Panc1 (cell line): ENCODE data around the gene LGSN. TPM values are rescaled to one million over a fixed set of nuclear protein-coding genes. Genes with fewer than 3 reads are reported as not detected.

ENCODE experiments used
- ATAC-seq: fragments of 200-7000 bp; cut with Tn5 transposase; 2 replicates; pipeline ENCODE4 v1.9.1; 2020; ENCODE audit warnings: mild to moderate bottlenecking, moderate library complexity
- BruUV-seq: library from RNA; stranded (reverse); fragments of 400-500 nt; replicated peaks from 2 replicates; lab custom pipeline; 2021; lab: Mats Ljungman, UMichigan
- CTCF ChIA-PET: fragments of 300-600 bp; sonication (Branson Sonifier 250); formaldehyde crosslinking; loops from one replicate; lab custom pipeline; 2022; ENCODE audit warnings: antibody characterized with exemption; lab: Charles Lee
- POLR2A ChIA-PET: fragments of 300-600 bp; sonication (Branson Sonifier 250); formaldehyde crosslinking; loops from one replicate; lab custom pipeline; 2022; ENCODE audit warnings: antibody characterized with exemption; lab: Charles Lee
- DNase-seq: peaks from one replicate; pipeline ENCODE4 v3.0.0-alpha.2; 2010; ENCODE audit warnings: low read depth, low spot score
- H3K27ac ChIP-seq: 2 replicates; pipeline ENCODE4 v1.5.1; 2011; ENCODE audit warnings: mild to moderate bottlenecking, low read length, inconsistent platforms
- H3K27me3 ChIP-seq: fragments of 200-500 bp; sonication (Bioruptor generic); 2 replicates; pipeline ENCODE4 v1.6.0; 2014; ENCODE audit warnings: low read length, inconsistent platforms; ENCODE audit not compliant: control insufficient read depth, insufficient read depth
- H3K36me3 ChIP-seq: fragments of 200-500 bp; sonication (Bioruptor generic); 2 replicates; pipeline ENCODE4 v1.5.1; 2014; ENCODE audit warnings: inconsistent platforms, mild to moderate bottlenecking, low read length, moderate library complexity; ENCODE audit not compliant: control insufficient read depth, insufficient read depth
- H3K4me1 ChIP-seq: 2 replicates; pipeline ENCODE4 v1.5.1; 2011; ENCODE audit warnings: inconsistent platforms, mild to moderate bottlenecking, low read length, moderate library complexity; ENCODE audit not compliant: control insufficient read depth, insufficient read depth
- H3K4me3 ChIP-seq, 2 experiments: 2 replicates each; pipeline ENCODE4 v1.5.1; 2011 to 2012; ENCODE audit warnings: low read depth in 2 of 2, low read length in 2 of 2, mild to moderate bottlenecking in 2 of 2, inconsistent platforms in 1 of 2, moderate library complexity in 1 of 2
- H3K9me3 ChIP-seq: fragments of 200-500 bp; sonication (Bioruptor generic); 2 replicates; pipeline ENCODE4 v1.5.1; 2014; ENCODE audit warnings: low read depth, mild to moderate bottlenecking, inconsistent platforms, low read length, moderate library complexity; ENCODE audit not compliant: control insufficient read depth, insufficient read depth
- CTCF ChIP-seq: fragments of 450-650 bp; IDR thresholded peaks from 2 replicates; pipeline ENCODE4 v1.5.1; 2017; ENCODE audit warnings: mild to moderate bottlenecking
- POLR2AphosphoS5 ChIP-seq: IDR thresholded peaks from 2 replicates; pipeline ENCODE4 v1.6.1; 2012; ENCODE audit warnings: mild to moderate bottlenecking, low read depth, low read length, moderate library complexity
- REST ChIP-seq, 2 experiments: IDR thresholded peaks; 2 replicates each; pipeline ENCODE4 v1.6.1; 2011 to 2012; ENCODE audit warnings: low read depth in 2 of 2, control low read depth in 1 of 2, low read length in 1 of 2, mild to moderate bottlenecking in 1 of 2, moderate library complexity in 1 of 2; ENCODE audit not compliant: insufficient read depth in 1 of 2
- SIN3A ChIP-seq: IDR thresholded peaks from 2 replicates; pipeline ENCODE4 v1.6.1; 2012; ENCODE audit warnings: low read depth, mild to moderate bottlenecking, low read length, moderate library complexity, borderline replicate concordance; ENCODE audit not compliant: insufficient read depth
- TCF7L2 ChIP-seq: IDR thresholded peaks from 2 replicates; pipeline ENCODE4 v1.6.1; 2011; ENCODE audit warnings: mild to moderate bottlenecking, low read depth, low read length, inconsistent platforms
- in situ Hi-C: cut with HindIII; loops from 2 replicates; pipeline ENCODE4 v1.10.0; 2016; ENCODE audit warnings: low sequenced_read_pairs, low pct_unique_long_range_greater_than_20kb
- intact Hi-C: fragments of 100-400 bp; cut with micrococcal nuclease; formaldehyde crosslinking; loops from one replicate; pipeline ENCODE4 v1.10.0; 2022; ENCODE audit not compliant: unreplicated experiment
- total RNA-seq: library from RNA; stranded (reverse); gene quantifications from one replicate; pipeline ENCODE4 v1.2.1, GENCODE V29; 2021; ENCODE audit not compliant: unreplicated experiment

Gene LGSN
- total RNA-seq, 1 experiment from 2014 or later, result not detected

- ATAC-seq, result no peak
- Histone ChIP-seq H3K36me3 (no peaks in the 10 kb centered on the region), H3K27me3 (no peaks in the 10 kb centered on the region), H3K4me1 (no peaks in the 10 kb centered on the region), H3K27ac (no peak overlapping the region), H3K4me3 (no peak overlapping the region), H3K9me3 (no peaks in the 10 kb centered on the region)
- in situ Hi-C loops, result no loop called here
- no TSS peak for BruUV-seq
- TF ChIP-seq SIN3A, result no peak
- TF ChIP-seq CTCF, result no peak
- TF ChIP-seq TCF7L2, result no peak
- no peak for TF ChIP-seq POLR2AphosphoS5
- TF ChIP-seq REST (IDR thresholded peaks at IDR 0.05; ENCODE audit: insufficient read depth in 1 of 2, low read depth in 2 of 2, low read length in 1 of 2), result no peak
- DNase-seq, result no peak
- intact Hi-C loops, result no loop called here
- CTCF ChIA-PET, result no interaction called here
- POLR2A ChIA-PET, result no interaction called here
Measured at GRCh38 chr6:63317641-63318040, 2.1 kb downstream of the LGSN start.

- Histone ChIP-seq H3K4me1 (no peaks in the 10 kb centered on the region), H3K4me3 (no peak overlapping the region), H3K27ac (no peak overlapping the region), H3K36me3 (no peaks in the 10 kb centered on the region), H3K9me3 (no peaks in the 10 kb centered on the region), H3K27me3 (no peaks in the 10 kb centered on the region)
- ChIA-PET POLR2A (no interaction called here), CTCF (no interaction called here)
- DNase-seq (no peak), ATAC-seq (no peak)
- no TSS peak for BruUV-seq
- intact Hi-C loops (no loop called here), in situ Hi-C loops (no loop called here)
- no peak for TF ChIP-seq POLR2AphosphoS5
Measured at GRCh38 chr6:63316113-63316512, 3.7 kb downstream of the LGSN start.

- Histone ChIP-seq H3K27me3 (no peaks in the 10 kb centered on the region), H3K36me3 (no peaks in the 10 kb centered on the region), H3K4me1 (no peaks in the 10 kb centered on the region), H3K27ac (no peak overlapping the region), H3K4me3 (no peak overlapping the region), H3K9me3 (no peaks in the 10 kb centered on the region)
- DNase-seq, result no peak
- POLR2A ChIA-PET, result no interaction called here
- no peak for TF ChIP-seq SIN3A
- TF ChIP-seq CTCF, result no peak
- no peak for TF ChIP-seq TCF7L2
- no peak for TF ChIP-seq POLR2AphosphoS5
- no peak for TF ChIP-seq REST (IDR thresholded peaks at IDR 0.05; ENCODE audit: insufficient read depth in 1 of 2, low read depth in 2 of 2, low read length in 1 of 2)
- CTCF ChIA-PET, result no interaction called here
- BruUV-seq, result no TSS peak
- in situ Hi-C loops (no loop called here), intact Hi-C loops (no loop called here)
- no peak for ATAC-seq
Measured at GRCh38 chr6:63313111-63313510, 6.7 kb downstream of the LGSN start.
